ENCODE data around the gene COL4A1. TPM values are rescaled to one million over a fixed set of nuclear protein-coding genes. Genes with fewer than 3 reads are reported as not detected.

The COL4A1 gene
- polyA plus RNA-seq, 1 donor (not counting 4 experiments of a cell fraction or from before 2014, with no cell fraction given), result 22.3 TPM

GRCh38 chr13:110136660-110137585 lies 170.0 kb downstream of the COL4A1 start:
- TF ChIP-seq CTCF (optimal IDR thresholded peaks at IDR 0.05 in 1 of 3, IDR thresholded peaks at IDR 0.05 in 1 of 3, conservative IDR thresholded peaks at IDR 0.05 in 1 of 3; ENCODE audit: extremely low read depth in 1 of 3, insufficient read depth in 2 of 3, low read length in 3 of 3) (no peak), EZH2 (IDR thresholded peaks at IDR 0.05; ENCODE audit: low read length) (no peak)
- Histone ChIP-seq H3K4me2 (ENCODE audit: control insufficient read depth, extremely low read depth, insufficient read depth, low read depth, low read length) (peak overlapping the region; percentile 84), H3K79me2 (ENCODE audit: control insufficient read depth, insufficient read depth, low read length) (no peaks in the 10 kb centered on the region), H3K27ac (ENCODE audit: control insufficient read depth, insufficient read depth, low read length) (no peak overlapping the region), H3K4me1 (ENCODE audit: control insufficient read depth, extremely low read depth, insufficient read depth, low read length) (peaks cover 18% of the 10 kb centered on the region), H3K9me1 (ENCODE audit: control insufficient read depth, extremely low read depth, insufficient read depth, low read length) (no peaks in the 10 kb centered on the region), H2AFZ (ENCODE audit: control insufficient read depth, low read length) (peak overlapping the region; percentile 50), H3K4me3 (ENCODE audit: control insufficient read depth in 2 of 3, extremely low read depth in 1 of 3, insufficient read depth in 2 of 3, low read depth in 1 of 3, low read length in 3 of 3) (peak overlapping the region in 1 of 3 experiments; percentile 65), H3K9me3 (ENCODE audit: control insufficient read depth, low read depth, low read length) (no peaks in the 10 kb centered on the region), H3K9ac (ENCODE audit: control insufficient read depth, extremely low read depth, insufficient read depth, low read length) (no peak overlapping the region), H3K36me3 (ENCODE audit: control insufficient read depth in 2 of 2, extremely low read depth in 1 of 2, insufficient read depth in 2 of 2, low read length in 2 of 2) (no peaks in the 10 kb centered on the region), H4K20me1 (ENCODE audit: control insufficient read depth, extremely low read depth, insufficient read depth, low read length) (no peaks in the 10 kb centered on the region), H3K27me3 (ENCODE audit: control insufficient read depth, extremely low read depth, insufficient read depth, low read length) (peaks cover 3% of the 10 kb centered on the region)
- no peak for DNase-seq (ENCODE audit: low read depth, low spot score)
- FAIRE-seq, result no peak
- dilution Hi-C loops (cut with MboI; ENCODE audit: extremely low pct_ligation_motif_present, low sequenced_read_pairs), result no loop called here

GRCh38 chr13:110135977-110136597 lies 170.9 kb downstream of the COL4A1 start:
- no peak overlapping the region for H3K4me2 ChIP-seq (ENCODE audit: control insufficient read depth, extremely low read depth, insufficient read depth, low read depth, low read length)
- no peaks in the 10 kb centered on the region for H3K36me3 ChIP-seq (ENCODE audit: control insufficient read depth in 2 of 2, extremely low read depth in 1 of 2, insufficient read depth in 2 of 2, low read length in 2 of 2)
- H3K27ac ChIP-seq (ENCODE audit: control insufficient read depth, insufficient read depth, low read length), result no peak overlapping the region
- H3K4me3 ChIP-seq (ENCODE audit: control insufficient read depth in 2 of 3, extremely low read depth in 1 of 3, insufficient read depth in 2 of 3, low read depth in 1 of 3, low read length in 3 of 3), result no peak overlapping the region
- peaks cover 3% of the 10 kb centered on the region for H3K27me3 ChIP-seq (ENCODE audit: control insufficient read depth, extremely low read depth, insufficient read depth, low read length)
- TF ChIP-seq EZH2 (IDR thresholded peaks at IDR 0.05; ENCODE audit: low read length) (no peak), CTCF (optimal IDR thresholded peaks at IDR 0.05 in 1 of 3, IDR thresholded peaks at IDR 0.05 in 1 of 3, conservative IDR thresholded peaks at IDR 0.05 in 1 of 3; ENCODE audit: extremely low read depth in 1 of 3, insufficient read depth in 2 of 3, low read length in 3 of 3) (no peak)
- H4K20me1 ChIP-seq (ENCODE audit: control insufficient read depth, extremely low read depth, insufficient read depth, low read length), result no peaks in the 10 kb centered on the region
- dilution Hi-C loops (cut with MboI; ENCODE audit: extremely low pct_ligation_motif_present, low sequenced_read_pairs), result no loop called here
- peaks cover 18% of the 10 kb centered on the region for H3K4me1 ChIP-seq (ENCODE audit: control insufficient read depth, extremely low read depth, insufficient read depth, low read length)
- DNase-seq (ENCODE audit: low read depth, low spot score) (no peak), FAIRE-seq (no peak)
- H3K9me3 ChIP-seq (ENCODE audit: control insufficient read depth, low read depth, low read length), result no peaks in the 10 kb centered on the region
- no peak overlapping the region for H2AFZ ChIP-seq (ENCODE audit: control insufficient read depth, low read length)
- no peaks in the 10 kb centered on the region for H3K79me2 ChIP-seq (ENCODE audit: control insufficient read depth, insufficient read depth, low read length)
- no peak overlapping the region for H3K9ac ChIP-seq (ENCODE audit: control insufficient read depth, extremely low read depth, insufficient read depth, low read length)
- no peaks in the 10 kb centered on the region for H3K9me1 ChIP-seq (ENCODE audit: control insufficient read depth, extremely low read depth, insufficient read depth, low read length)

Data from keratinocyte (primary cell).